Stimulated activated CD4-positive, alpha-beta T cell treated with anti-CD3 and anti-CD28 coated beads, Interleukin-15, amount 100 ng/mL, for 24 hours (primary cell): ENCODE results near the gene GLRX5.
"Not testable (repeated sequence)": the region's sequence is repeated elsewhere in the genome, so short reads cannot be mapped to it uniquely, and the experiment has no call there.

Experiments
- DNase-seq: peaks from one replicate; pipeline ENCODE4 v3.0.0-alpha.2; 2020

The GLRX5 gene

DNA sequence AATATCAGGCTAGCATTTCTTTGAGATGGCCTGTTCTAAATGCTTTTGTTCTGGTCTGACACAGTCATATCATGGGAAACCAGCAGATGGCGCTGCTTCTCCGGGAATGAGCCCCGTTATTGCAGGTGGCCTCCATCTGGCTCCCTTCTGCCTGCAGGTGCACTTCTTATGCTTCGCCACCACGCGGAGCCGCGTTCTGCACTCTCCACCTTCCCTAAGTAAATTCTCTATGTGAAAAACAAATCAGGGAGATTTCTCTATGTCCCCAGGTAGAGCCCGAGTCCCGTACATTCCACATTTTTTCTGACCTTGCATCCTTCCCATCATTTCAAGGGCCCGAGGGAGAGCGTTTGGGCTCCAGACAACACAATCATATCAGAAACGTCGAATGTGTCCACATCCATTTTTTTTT, 26.2 kb downstream of the GLRX5 start:
- DNase-seq, result peak; percentile 92

DNA sequence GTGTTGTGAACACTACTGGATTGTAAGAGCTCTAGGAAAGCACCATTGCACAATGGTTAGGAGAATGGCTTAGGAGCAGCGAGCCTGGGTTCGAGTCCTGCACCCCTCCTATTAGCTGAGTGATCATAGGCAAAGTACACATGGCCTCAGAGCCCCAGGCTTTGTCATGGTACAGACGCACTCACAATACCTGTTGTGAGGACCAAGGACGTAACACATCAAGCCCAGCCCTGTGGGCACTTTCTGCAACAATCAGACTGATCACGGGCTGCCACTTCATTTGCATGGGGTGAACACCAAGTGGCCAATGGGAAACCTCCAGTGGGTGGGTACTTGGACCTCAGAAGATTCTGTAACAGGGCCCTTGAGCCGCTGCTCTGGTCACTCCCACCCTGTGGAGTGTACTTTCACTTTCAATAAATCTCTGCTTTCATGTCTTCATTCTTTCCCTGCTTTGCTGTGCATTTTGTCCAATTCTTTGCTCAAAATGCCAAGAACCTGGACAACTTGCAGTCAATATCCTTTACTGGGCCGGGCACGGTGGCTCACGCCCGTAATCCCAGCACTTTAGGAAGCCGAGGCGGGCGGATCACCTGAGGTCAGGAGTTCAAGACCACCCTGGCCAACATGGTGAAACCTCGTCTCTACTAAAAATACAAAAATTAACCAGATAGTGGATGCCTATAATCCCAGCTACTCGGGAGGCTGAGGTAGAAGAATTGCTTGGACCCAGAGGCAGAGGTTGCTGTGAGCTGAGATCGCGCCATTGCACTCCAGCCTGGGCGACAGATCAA, 28.2 kb downstream of the GLRX5 start:
- no peak for DNase-seq

DNA sequence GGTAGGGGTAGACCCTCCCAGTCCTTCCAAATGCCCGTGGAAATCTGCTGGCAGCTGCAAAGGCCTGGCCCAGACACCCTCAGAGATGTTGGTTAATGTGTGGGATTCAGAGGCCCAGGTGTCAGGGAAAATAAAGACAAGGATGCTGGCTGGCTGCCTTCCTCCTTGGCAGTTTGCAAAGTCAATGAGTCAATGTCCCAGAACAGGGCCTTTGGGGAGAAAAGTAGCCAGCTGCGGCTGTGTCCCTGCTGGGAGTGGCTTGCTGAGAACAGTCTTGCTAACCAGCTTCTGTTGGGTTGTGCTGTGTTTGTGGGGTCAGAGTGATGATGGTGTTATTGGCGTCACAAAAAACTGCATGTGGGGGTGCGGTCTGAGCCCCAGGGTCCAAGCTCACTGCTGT, 29.2 kb downstream of the GLRX5 start:
- no peak for DNase-seq

DNA sequence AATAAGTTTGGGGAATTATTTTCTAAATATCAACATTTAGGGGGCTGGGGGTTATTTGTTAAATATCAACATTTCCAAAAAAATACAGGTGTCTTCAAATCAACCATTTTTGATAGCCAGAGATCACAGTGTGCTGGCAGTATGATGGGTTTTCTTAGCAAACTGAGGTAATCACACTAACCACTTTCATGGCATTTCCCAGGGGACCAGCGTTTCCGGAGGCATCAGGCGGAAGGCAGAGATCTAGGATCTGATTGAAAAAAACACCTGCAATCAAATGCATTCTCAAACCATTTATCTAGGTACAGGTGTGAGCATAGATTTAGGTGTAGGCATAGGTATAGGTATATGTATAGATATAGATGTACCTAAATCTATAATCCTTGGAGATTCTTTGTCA, 34.6 kb downstream of the GLRX5 start:
- DNase-seq, result no peak

DNA sequence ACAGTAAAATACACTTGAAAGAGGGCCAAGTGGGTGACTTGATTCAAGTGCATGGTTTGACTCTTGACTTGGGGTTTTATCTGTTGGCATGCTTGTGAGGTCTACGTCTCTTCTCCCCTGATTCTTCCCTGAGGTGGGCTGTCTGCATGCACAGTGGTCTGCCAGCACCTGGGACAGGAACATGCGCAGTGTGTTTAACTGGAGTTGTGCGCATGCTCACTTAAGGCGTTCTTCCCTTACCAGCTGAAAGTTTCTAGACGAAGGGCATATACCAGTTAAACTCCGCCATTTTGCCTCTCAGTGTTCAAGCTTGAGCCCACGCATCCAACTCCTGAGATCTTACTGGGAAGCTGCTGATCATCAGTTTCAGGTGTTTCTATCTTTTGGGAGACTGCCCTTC, 38.5 kb downstream of the GLRX5 start:
- DNase-seq, result no peak

DNA sequence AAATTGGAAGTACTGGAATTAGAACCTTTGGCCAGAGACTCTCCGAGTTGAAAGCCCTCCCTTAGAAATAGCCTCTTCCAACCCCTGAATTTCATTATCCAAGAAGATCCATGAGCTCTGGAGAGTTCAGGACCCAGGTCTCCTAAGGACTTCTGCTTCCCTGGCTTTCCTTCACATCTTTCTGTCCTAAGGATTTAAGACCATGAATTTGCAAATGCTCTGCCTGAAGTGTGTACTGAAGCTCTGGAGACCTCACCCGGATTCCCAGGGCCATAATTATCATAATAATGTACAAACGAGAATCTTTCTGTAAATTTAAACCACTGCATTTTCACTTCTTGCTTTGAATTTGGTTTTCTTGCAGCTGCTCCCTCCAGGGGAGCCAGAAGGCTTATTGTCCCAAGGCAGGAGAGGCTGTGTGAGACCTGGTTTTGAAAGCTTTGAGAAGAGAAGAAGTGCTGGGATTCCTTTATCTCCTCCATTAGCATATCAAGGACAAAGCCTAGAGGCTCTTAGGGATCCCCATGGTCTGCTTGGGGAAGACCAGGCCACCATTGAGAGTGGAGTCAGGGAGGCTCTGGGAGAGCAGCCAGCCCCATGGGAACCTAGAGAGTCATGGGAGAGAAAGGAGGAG, 41.1 kb downstream of the GLRX5 start:
- no peak for DNase-seq

DNA sequence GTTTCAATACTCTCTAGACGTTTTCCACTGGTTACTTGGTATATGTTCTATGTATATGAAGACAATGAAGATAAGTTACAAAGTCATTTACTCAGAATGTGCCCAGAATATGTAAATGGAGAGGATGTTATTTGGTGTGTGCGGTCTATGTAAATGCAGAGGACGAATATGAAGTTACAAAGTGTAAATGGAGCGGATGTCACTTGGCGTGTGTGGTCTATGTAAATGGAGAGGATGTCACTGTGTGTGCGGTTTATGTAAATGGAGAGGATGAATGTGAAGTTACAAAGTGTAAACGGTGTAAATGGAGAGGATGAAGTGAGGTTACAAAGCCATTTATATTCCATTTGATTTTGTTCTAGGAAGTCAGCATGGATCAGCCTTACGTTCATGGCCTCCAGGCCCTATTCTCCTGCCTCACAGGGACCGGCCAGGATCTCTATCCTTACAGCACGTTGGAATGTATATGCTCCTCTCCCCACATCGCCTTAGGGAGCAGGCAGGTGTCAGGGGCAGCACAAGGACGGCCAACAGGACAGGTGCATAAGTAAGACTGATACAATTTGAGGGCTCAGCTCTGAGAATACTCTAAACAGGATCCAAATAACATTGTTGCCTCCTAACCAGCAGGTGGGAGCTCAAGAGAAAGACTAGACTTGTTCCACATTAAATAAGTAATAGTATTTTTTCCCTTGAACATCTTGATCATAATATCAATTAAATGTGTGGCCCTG, 42.4 kb downstream of the GLRX5 start:
- no peak for DNase-seq

DNA sequence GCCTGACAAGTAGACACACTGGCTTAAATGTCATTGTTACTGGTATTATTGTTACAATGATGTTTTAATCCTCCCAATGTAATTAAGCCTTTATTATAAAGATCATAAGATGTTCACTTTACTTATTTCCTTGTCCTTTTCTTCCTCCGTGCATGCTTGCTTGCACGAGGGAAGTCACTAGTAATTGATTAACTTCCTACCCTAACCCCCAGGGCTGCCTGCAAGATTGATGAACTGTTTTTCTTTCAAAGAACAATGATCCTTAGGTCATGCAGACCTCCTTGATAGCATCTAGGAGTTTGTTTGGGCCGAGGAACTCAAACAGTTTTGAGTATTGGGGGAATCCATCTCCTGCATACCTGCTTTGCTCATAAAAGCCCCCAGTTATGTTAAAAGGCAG, 43.0 kb downstream of the GLRX5 start:
- no peak for DNase-seq

DNA sequence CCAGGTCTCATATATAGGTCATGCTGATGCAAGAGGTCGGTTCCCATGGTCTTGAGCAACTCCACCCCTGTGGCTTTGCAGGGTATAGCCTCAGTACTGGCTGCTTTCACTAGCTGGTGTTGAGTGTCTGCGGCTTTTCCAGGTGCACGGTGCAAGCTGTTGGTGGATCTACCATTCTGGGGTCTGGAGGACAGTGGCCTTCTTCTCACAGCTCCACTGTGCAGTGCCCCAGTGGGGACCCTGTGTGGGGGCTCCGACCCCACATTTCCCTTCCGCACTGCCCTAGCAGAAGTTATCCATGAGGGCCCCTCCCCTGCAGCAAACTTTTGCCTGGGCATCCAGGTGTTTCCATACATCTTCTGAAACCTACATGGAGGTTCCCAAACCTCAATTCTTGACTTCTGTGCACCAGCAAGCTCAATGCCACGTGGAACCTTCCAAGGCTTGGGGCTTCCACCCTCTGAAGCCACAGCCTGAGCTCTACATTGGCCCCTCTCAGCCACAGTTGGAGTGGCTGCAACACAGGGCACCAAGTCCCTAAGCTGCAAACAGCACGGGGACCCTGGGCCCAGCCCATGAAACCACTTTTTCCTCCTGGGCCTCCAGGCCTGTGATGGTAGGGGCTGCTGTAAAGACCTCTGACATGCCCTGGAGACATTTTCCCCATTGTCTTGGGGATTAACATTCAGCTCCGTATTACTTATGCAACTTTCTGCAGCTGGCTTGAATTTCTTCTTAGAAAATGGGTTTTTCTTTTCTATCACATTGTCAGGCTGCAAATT, 49.2 kb downstream of the GLRX5 start:
- DNase-seq, result not testable (repeated sequence)

DNA sequence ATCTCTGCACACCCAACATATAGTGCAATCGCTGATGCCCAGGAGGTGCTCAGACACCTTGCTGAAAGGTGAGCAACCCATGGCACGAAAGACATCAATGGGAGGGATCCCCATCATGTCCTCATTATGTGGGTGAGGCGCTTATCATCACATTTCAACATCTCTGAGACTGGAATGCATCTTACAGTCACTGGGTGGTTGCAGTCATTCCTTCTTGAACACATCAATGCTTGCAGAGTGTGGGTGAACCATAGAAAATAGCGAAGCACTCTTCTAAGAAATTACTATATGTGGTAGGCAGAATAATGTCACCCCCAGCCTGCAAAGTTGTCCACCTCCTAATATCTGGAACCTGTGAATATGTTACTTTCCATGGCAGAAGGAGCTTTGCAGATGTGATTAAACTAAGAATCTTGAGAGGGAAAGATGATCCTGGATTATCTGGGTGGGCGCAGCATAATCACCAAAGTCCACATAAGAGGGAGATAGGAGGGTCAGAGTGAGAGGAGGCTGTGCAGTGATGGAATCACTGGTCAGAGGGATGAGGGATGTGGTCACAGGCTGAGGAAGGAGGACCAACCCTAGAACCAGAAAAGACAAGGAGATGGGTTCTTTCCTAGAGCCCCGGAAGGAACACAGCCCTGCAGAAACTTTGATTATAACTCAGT, 51.2 kb downstream of the GLRX5 start:
- DNase-seq, result no peak

DNA sequence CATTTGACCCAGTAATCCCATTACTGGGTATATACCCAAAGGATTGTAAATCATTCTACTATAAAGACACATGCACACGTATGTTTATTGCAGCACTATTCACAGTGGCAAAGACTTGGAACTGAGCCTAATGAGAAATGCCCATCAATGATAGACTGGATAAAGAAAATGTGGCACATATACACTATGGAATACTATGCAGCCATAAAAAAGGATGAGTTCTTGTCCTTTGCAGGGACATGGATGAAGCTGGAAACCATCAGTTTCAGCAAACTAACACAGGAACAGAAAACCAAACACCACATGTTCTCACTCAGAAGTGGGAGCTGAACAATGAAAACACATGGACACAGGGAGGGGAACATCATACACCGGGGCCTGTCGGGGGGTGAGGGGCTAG, 56.3 kb downstream of the GLRX5 start:
- DNase-seq, result not testable (repeated sequence)
